Breast epithelium (tissue), 4 donors: Measurements from ENCODE around the gene SPATA31D4. TPM values are rescaled to one million over a fixed set of nuclear protein-coding genes. Genes with fewer than 3 reads are reported as not detected.

ENCODE experiments used
- DNase-seq, 2 donors: peaks; one replicate each; pipeline ENCODE4 v3.0.0-alpha.2; 2019; ENCODE audit warnings: low spot score in 2 of 2
- H3K27ac ChIP-seq, 2 donors: fragments of 200-600 bp; sonication (generic) in 1 of 2; one replicate each; pipeline ENCODE4 v1.5.1; 2016 to 2019; ENCODE audit warnings: mild to moderate bottlenecking in 1 of 2
- H3K27me3 ChIP-seq, 2 donors: fragments of 200-600 bp; sonication (generic) in 1 of 2; one replicate each; pipeline versions ENCODE4 v1.5.1 to v1.6.0; 2017 to 2019; ENCODE audit warnings: control low read depth in 1 of 2, mild to moderate bottlenecking in 1 of 2
- H3K36me3 ChIP-seq: fragments of 200-600 bp; one replicate; pipeline ENCODE4 v1.5.1; 2019
- H3K4me1 ChIP-seq, 2 donors: fragments of 200-600 bp; sonication (generic); one replicate each; pipeline ENCODE4 v1.5.1; 2016 to 2019; ENCODE audit warnings: control low read depth in 1 of 2
- H3K4me3 ChIP-seq, 3 donors: fragments of 200-600 bp; sonication (generic); 1 replicate in 2 of 3; 2 replicates in 1 of 3; pipeline ENCODE4 v1.5.1; 2016 to 2019; ENCODE audit warnings: mild to moderate bottlenecking in 3 of 3, moderate library complexity in 2 of 3
- H3K9me3 ChIP-seq, 2 donors: fragments of 200-600 bp; sonication (generic) in 1 of 2; one replicate each; pipeline ENCODE4 v1.5.1; 2016 to 2019; ENCODE audit warnings: control low read depth in 1 of 2
- POLR2A ChIP-seq: fragments of 450-650 bp; IDR thresholded peaks from one replicate; pipeline ENCODE4 v1.6.1; 2016; ENCODE audit warnings: antibody characterized with exemption, mild to moderate bottlenecking, moderate library complexity
- POLR2AphosphoS5 ChIP-seq, 3 donors: sonication (generic); formaldehyde crosslinking; IDR thresholded peaks; one replicate each; pipeline ENCODE4 v1.6.1; 2017; ENCODE audit warnings: antibody characterized with exemption in 3 of 3
- intact Hi-C: fragments of 100-400 bp; cut with DNase I; formaldehyde crosslinking; loops from one replicate; pipeline ENCODE4 v1.15.1; 2023; ENCODE audit warnings: low total_unique reads
- total RNA-seq, 3 donors: library from RNA; depleted of rRNA; stranded (reverse); fragments of >200 nt; gene quantifications; one replicate each; pipeline ENCODE4 v1.1.0, GENCODE V29; 2016
- TF ChIP-seq, protein P1 (sequence below), 3 donors: fragments of 450-650 bp; IDR thresholded peaks; one replicate each; pipeline ENCODE4 v1.5.1; 2016 to 2017; ENCODE audit warnings: antibody characterized with exemption in 3 of 3, mild to moderate bottlenecking in 3 of 3, moderate library complexity in 3 of 3

SPATA31D4 gene
- total RNA-seq, 3 donors from 2014 or later = not detected

DNA sequence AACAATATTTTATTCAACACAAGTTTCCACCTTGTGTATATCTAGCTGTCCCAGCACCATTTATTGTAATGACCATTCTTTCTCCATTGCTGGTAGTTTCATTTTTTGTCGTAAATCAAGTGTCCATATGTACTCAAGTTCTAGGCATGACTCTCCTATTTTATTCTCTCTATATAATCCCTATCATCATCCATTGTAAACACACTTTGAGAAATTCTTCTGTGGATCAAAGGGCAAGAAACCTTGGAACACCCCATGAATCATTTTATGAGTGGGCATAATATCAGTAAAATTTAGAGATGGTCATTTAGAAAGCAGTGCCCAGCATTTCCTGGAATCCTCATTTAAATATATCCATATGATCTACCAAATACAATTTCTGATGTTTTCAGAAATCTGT, 35.8 kb upstream of the SPATA31D4 start:
- TF ChIP-seq POLR2A = no peak
- no peak for TF ChIP-seq POLR2AphosphoS5 (IDR thresholded peaks at IDR 0.05)
- TF ChIP-seq, protein P1, sequence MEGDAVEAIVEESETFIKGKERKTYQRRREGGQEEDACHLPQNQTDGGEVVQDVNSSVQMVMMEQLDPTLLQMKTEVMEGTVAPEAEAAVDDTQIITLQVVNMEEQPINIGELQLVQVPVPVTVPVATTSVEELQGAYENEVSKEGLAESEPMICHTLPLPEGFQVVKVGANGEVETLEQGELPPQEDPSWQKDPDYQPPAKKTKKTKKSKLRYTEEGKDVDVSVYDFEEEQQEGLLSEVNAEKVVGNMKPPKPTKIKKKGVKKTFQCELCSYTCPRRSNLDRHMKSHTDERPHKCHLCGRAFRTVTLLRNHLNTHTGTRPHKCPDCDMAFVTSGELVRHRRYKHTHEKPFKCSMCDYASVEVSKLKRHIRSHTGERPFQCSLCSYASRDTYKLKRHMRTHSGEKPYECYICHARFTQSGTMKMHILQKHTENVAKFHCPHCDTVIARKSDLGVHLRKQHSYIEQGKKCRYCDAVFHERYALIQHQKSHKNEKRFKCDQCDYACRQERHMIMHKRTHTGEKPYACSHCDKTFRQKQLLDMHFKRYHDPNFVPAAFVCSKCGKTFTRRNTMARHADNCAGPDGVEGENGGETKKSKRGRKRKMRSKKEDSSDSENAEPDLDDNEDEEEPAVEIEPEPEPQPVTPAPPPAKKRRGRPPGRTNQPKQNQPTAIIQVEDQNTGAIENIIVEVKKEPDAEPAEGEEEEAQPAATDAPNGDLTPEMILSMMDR (IDR thresholded peaks at IDR 0.05) = no peak
- intact Hi-C loops = no loop called here
- Histone ChIP-seq H3K9me3 (no peaks in the 10 kb centered on the region), H3K4me3 (no peak overlapping the region), H3K36me3 (no peaks in the 10 kb centered on the region), H3K27me3 (no peaks in the 10 kb centered on the region), H3K27ac (no peak overlapping the region), H3K4me1 (no peaks in the 10 kb centered on the region)
- no peak for DNase-seq

DNA sequence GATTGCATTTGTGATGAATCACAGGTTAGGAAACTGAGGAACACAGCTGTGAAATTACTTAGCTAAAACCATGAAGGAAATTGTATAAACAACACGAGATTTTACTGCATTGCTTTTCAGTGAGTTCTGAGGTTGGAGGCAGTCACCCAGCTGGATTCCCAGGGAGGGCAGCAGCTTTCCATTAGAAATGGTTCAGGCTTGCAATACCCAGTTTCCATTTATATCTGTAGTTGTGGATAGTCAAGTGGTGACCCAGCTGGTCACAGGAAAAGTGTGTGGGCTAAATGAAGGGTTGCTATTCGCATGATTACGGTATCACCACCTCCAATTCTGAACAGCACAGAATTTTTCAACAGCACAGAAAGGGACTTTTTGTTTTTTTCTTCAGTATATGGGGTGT, 34.3 kb upstream of the SPATA31D4 start:
- Histone ChIP-seq H3K4me1 (no peaks in the 10 kb centered on the region), H3K4me3 (no peak overlapping the region), H3K27ac (no peak overlapping the region), H3K36me3 (no peaks in the 10 kb centered on the region), H3K27me3 (no peaks in the 10 kb centered on the region), H3K9me3 (no peaks in the 10 kb centered on the region)
- no peak for DNase-seq
- TF ChIP-seq POLR2A = no peak
- no peak for TF ChIP-seq POLR2AphosphoS5 (IDR thresholded peaks at IDR 0.05)
- TF ChIP-seq, protein P1 (IDR thresholded peaks at IDR 0.05) = no peak
- intact Hi-C loops = no loop called here

DNA sequence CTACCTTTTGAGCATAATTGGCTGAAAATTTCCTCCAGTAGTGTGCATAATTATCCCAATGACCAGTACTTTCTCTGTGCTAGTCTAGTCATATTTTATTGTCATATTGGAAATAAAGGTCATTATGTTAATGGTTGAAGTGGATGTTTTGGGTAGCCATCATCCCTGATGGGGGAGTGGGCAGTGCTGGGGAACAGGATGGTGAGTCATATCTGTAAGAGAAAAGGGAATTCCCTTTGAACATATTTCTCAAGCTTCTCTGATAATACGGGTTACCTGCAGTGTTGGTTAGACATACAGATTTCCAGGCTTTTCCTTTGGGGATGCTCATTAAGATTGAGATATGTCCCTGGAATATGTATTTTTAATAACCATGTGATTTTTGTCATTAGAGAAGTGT, 33.3 kb upstream of the SPATA31D4 start:
- Histone ChIP-seq H3K9me3 (no peaks in the 10 kb centered on the region), H3K27me3 (no peaks in the 10 kb centered on the region), H3K4me1 (no peaks in the 10 kb centered on the region), H3K4me3 (no peak overlapping the region), H3K27ac (no peak overlapping the region), H3K36me3 (no peaks in the 10 kb centered on the region)
- TF ChIP-seq POLR2A (no peak), POLR2AphosphoS5 (IDR thresholded peaks at IDR 0.05) (no peak)
- TF ChIP-seq, protein P1 (IDR thresholded peaks at IDR 0.05) = no peak
- intact Hi-C loops = no loop called here
- no peak for DNase-seq

- no peak for DNase-seq
- intact Hi-C loops = no loop called here
- Histone ChIP-seq H3K4me1 (no peaks in the 10 kb centered on the region), H3K36me3 (no peaks in the 10 kb centered on the region), H3K9me3 (no peaks in the 10 kb centered on the region), H3K27ac (no peak overlapping the region), H3K27me3 (no peaks in the 10 kb centered on the region), H3K4me3 (no peak overlapping the region)
- no peak for TF ChIP-seq POLR2A
- TF ChIP-seq, protein P1 (IDR thresholded peaks at IDR 0.05) = no peak
- no peak for TF ChIP-seq POLR2AphosphoS5 (IDR thresholded peaks at IDR 0.05)
Observed at GRCh38 chr9:81896070-81896469, 32.2 kb upstream of the SPATA31D4 start.

GRCh38 chr9:81898851-81899250, 29.4 kb upstream of the SPATA31D4 start:
- TF ChIP-seq POLR2AphosphoS5 (IDR thresholded peaks at IDR 0.05) (no peak), POLR2A (no peak)
- TF ChIP-seq, protein P1 (IDR thresholded peaks at IDR 0.05) = no peak
- Histone ChIP-seq H3K36me3 (no peaks in the 10 kb centered on the region), H3K27me3 (no peaks in the 10 kb centered on the region), H3K9me3 (no peaks in the 10 kb centered on the region), H3K27ac (no peak overlapping the region), H3K4me3 (no peak overlapping the region), H3K4me1 (no peaks in the 10 kb centered on the region)
- DNase-seq = no peak
- intact Hi-C loops = no loop called here
